GM15510 (cell line): Measurements from ENCODE around the gene NAMPT.

Experiments
- POLR2A ChIP-seq: IDR thresholded peaks from 3 replicates; pipeline ENCODE4 v1.6.1; 2011; ENCODE audit warnings: borderline replicate concordance; ENCODE audit not compliant: insufficient read length; ENCODE audit errors: extremely low read depth

NAMPT gene

GRCh38 chr7:106256144-106256543 lies 28.6 kb downstream of the NAMPT start:
- TF ChIP-seq POLR2A: no peak

- no peak for TF ChIP-seq POLR2A
These were observed 29.5 kb downstream of the NAMPT start for GRCh38 chr7:106255246-106255645.

GRCh38 chr7:106254525-106255116 lies 30.2 kb downstream of the NAMPT start:
- TF ChIP-seq POLR2A: no peak

- TF ChIP-seq POLR2A: no peak
These were observed 32.2 kb downstream of the NAMPT start for GRCh38 chr7:106252568-106252967.

GRCh38 chr7:106249488-106249887 lies 35.3 kb downstream of the NAMPT start:
- no peak for TF ChIP-seq POLR2A

GRCh38 chr7:106248600-106248999 lies 36.2 kb downstream of the NAMPT start:
- TF ChIP-seq POLR2A: no peak

- no peak for TF ChIP-seq POLR2A
These were observed 36.9 kb downstream of the NAMPT start for GRCh38 chr7:106247841-106248240.

GRCh38 chr7:106246902-106247711 lies 37.7 kb downstream of the NAMPT start:
- TF ChIP-seq POLR2A: no peak

GRCh38 chr7:106243893-106244292 lies 40.9 kb downstream of the NAMPT start:
- TF ChIP-seq POLR2A: no peak

- no peak for TF ChIP-seq POLR2A
These were observed 45.4 kb downstream of the NAMPT start for GRCh38 chr7:106239406-106239805.

- TF ChIP-seq POLR2A: no peak
These were observed 46.0 kb downstream of the NAMPT start for GRCh38 chr7:106238830-106239229.

GRCh38 chr7:106236065-106236464 lies 48.7 kb downstream of the NAMPT start:
- no peak for TF ChIP-seq POLR2A

- TF ChIP-seq POLR2A: no peak
These were observed 50.4 kb downstream of the NAMPT start for GRCh38 chr7:106234425-106234824.

GRCh38 chr7:106231856-106232490 lies 52.8 kb downstream of the NAMPT start:
- no peak for TF ChIP-seq POLR2A

GRCh38 chr7:106225856-106226255 lies 58.9 kb downstream of the NAMPT start:
- TF ChIP-seq POLR2A: no peak

GRCh38 chr7:106224797-106225196 lies 60.0 kb downstream of the NAMPT start:
- TF ChIP-seq POLR2A: no peak
